Renal cortex interstitium (tissue), 11 donors: ENCODE results near the gene C19orf73. TPM values are rescaled to one million over a fixed set of nuclear protein-coding genes. Genes with fewer than 3 reads are reported as not detected.
"Not testable (repeated sequence)": the region's sequence is repeated elsewhere in the genome, so short reads cannot be mapped to it uniquely, and the experiment has no call there.

ENCODE experiments used
- DNase-seq, 11 donors: peaks; one replicate each; pipeline ENCODE4 v3.0.0-alpha.2; 2013; ENCODE audit warnings: low read depth in 9 of 11, low spot score in 4 of 11; ENCODE audit errors: extremely low read depth in 1 of 11
- polyA plus RNA-seq, 3 donors: library from polyadenylated mRNA; unstranded; fragments of 120-200 nt; gene quantifications; one replicate each; pipeline ENCODE4 v1.2.1, GENCODE V29; 2013; ENCODE audit not compliant: insufficient read length in 3 of 3

The C19orf73 gene
- polyA plus RNA-seq, 3 donors = 0.62 to 0.99 (median 0.97) TPM

GRCh38 chr19:49151267-49152118, 32.5 kb upstream of the C19orf73 start:
- DNase-seq = no peak

- DNase-seq = no peak
Measured at GRCh38 chr19:49150944-49151243, 32.0 kb upstream of the C19orf73 start.

GRCh38 chr19:49150106-49150943, 31.4 kb upstream of the C19orf73 start:
- peak in 10 of 11 donors; percentile 79 to 90 (median 87) for DNase-seq

GRCh38 chr19:49149652-49150105, 30.7 kb upstream of the C19orf73 start:
- DNase-seq = peak in 9 of 11 donors; percentile 79 to 91 (median 85)

- DNase-seq = peak in 10 of 11 donors; percentile 92 to 98 (median 96)
Measured at GRCh38 chr19:49148784-49149651, 30.1 kb upstream of the C19orf73 start.

- no peak for DNase-seq
Measured at GRCh38 chr19:49148044-49148682, 29.2 kb upstream of the C19orf73 start.

- DNase-seq = not testable (repeated sequence)
Measured at GRCh38 chr19:49146408-49146770, 27.4 kb upstream of the C19orf73 start.

GRCh38 chr19:49145573-49146407, 26.8 kb upstream of the C19orf73 start:
- DNase-seq = peak in 4 of 11 donors; percentile 64 to 79 (median 78)

- peak in 9 of 11 donors; percentile 79 to 95 (median 89) for DNase-seq
Measured at GRCh38 chr19:49142866-49143335, 24.0 kb upstream of the C19orf73 start.

- no peak for DNase-seq
Measured at GRCh38 chr19:49141352-49141751, 22.4 kb upstream of the C19orf73 start.

GRCh38 chr19:49140951-49141350, 22.0 kb upstream of the C19orf73 start:
- no peak for DNase-seq

- no peak for DNase-seq
Measured at GRCh38 chr19:49136771-49137171, 17.8 kb upstream of the C19orf73 start.

GRCh38 chr19:49135686-49136085, 16.7 kb upstream of the C19orf73 start:
- DNase-seq = no peak

GRCh38 chr19:49133621-49134454, 14.9 kb upstream of the C19orf73 start:
- peak in 4 of 11 donors; percentile 66 to 74 (median 72) for DNase-seq

- DNase-seq = no peak
Measured at GRCh38 chr19:49132974-49133609, 14.1 kb upstream of the C19orf73 start.

GRCh38 chr19:49130325-49130724, 11.4 kb upstream of the C19orf73 start:
- no peak for DNase-seq
